NCI-H526 treated with DMSO at 0.1 percent for 48 hours (cell line): ENCODE measurements around the gene HECTD3.
"Not testable (repeated sequence)": the region's sequence is repeated elsewhere in the genome, so short reads cannot be mapped to it uniquely, and the experiment has no call there.

Experiments
- DNase-seq: peaks from one replicate; lab custom pipeline; 2025; lab: John Stamatoyannopoulos, UW

The HECTD3 gene

DNA sequence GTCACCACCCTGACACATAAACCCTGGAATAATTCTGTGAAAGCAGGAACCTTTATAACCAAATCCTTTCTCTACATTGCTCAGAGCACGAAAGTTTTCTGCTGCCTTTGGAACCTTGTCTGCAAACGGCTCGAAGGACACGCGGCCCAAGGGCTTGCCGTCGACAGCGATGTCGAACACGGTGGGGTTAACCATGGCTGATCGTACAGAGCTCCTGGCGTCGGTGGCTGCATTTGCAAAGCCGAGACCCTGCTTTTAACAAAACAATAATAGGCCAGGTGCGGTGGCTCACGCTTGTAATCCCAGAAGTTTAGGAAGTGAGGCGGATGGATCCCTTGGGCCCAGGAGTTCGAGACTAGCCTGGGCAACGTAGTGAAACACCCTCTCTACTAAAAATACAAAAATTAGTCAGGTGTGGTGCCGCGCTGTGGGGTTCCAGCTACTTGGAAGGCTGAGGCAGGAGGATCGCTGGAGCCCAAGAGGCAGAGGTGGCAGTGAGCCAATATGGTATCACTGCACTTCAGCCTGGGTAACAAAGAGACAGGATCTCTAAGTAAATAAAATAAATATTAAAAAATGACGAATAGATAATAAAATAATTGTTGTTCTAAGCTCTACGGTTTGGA lies 22.5 kb downstream of the HECTD3 start:
- DNase-seq, result no peak

DNA sequence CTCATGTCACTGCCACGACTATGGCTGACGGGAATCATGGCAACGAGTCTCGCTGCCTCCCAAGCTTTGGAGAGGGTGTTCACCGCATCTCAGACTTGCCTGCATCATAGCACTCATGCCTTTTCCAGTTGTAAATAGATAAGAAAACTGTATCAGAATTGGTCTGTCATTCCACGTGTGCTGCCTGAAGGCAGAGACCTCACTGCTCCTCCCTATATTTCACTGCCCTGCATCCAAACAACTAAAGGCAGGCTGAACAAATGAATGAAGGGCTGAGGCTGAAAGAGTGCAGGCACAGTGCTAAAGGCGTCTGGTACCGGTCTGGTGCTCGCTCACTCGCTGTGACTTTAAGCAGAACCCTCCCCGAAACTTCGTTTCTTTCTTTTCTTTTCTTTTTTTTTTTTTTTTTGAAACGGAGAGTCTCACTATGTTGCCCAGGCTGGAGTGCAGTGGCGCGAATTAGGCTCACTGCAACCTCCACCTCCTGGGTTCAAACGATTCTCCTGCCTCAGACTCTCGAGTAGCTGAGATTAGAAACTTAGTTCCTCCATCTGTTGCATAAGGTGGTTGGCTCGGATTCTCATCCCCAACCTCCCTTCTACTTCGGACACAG lies 25.3 kb downstream of the HECTD3 start:
- no peak for DNase-seq

- DNase-seq, result not testable (repeated sequence)
Measured at GRCh38 chr1:44977372-44977771, 33.8 kb downstream of the HECTD3 start.

- no peak for DNase-seq
Measured at GRCh38 chr1:44976252-44976651, 34.9 kb downstream of the HECTD3 start.

DNA sequence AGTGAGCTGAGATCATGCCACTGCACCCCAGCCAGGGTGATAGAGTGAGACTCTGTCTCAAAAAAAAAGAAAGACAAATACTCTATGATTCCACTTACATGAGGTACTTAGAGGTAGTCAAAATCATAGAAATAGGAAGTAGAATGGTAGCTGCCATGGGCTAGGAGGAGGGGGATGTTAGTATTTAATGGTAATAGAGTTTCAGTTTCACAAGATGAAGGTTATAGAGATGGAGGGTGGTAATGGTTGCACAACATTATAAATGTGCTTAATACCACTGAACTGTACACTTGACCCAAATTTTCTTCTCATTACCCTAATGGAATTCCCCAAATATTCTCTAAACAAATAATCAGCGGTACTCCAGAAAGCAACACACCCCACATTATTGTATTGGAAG lies 37.5 kb downstream of the HECTD3 start:
- no peak for DNase-seq

GRCh38 chr1:44970317-44970716 lies 40.8 kb downstream of the HECTD3 start:
- no peak for DNase-seq

DNA sequence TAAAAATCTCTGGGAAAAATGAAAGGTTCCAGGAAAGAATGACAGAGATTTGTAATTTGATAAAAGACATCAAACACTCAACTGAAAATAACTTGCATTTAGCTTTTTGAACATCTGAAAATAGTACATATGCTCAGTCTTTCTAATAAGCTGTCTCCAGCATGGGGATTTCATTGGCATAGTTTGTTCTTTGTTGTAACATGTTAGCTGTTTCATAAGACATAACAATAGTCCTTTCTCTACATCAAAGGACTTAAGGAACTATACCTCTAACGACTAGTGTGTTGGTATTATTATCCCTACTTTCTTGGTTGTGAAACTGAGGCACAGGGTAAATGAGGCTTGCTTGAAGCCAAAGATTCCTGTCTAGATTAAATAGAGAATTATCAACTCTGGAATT lies 46.7 kb downstream of the HECTD3 start:
- DNase-seq, result no peak

- no peak for DNase-seq
Measured at GRCh38 chr1:44962729-44963128, 48.4 kb downstream of the HECTD3 start.

DNA sequence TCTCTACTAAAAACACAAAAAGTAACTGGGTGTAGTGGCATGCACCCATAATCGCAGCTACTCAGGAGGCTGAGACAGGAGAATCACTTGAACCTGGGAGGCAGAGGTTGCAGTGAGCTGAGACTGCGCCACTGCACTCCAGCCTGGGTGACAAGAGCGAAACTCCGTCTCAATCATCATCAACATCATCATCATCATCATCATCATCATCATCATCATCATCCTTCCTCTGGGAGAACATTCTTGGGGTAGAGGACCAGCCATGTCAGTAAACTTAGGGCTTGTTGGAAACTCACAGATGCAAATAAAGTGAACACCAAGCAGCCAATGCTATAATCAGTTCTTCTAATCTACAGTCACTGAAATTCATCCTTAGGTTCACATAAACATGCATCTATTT lies 49.1 kb downstream of the HECTD3 start:
- not testable (repeated sequence) for DNase-seq

DNA sequence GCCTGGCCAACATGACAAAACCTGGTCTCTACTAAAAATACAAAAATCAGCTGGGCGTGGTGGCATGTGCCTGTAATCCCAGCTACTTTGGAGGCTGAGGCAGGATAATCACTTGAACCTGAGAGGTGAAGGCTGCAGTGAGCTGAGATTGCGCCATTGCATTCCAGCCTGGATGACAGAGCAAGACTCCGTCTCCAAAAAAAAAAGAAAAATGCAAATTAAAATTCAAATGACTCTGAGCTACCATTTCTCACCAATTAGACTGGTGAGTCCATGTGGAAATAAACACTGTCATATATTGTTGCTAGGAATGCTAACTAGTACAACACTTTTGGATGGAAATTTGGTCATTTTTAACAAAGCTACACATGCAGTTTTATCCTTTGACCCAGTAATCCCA lies 53.6 kb downstream of the HECTD3 start:
- not testable (repeated sequence) for DNase-seq

DNA sequence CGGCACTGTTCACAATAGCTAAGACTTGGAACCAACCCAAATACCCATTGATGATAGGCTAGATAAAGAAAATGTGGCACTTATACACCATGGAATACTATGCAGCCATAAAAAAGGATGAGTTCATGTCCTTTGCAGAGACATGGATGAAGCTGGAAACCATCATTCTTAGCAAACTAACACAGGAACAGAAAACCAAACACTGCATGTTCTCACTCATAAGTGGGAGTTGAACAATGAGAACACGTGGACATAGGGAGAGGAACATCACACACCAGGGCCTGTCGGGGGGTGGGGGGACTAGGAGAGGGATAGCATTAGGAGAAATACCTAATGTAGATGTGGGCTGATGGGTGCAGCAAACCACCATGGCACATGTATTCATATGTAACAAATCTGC lies 55.0 kb downstream of the HECTD3 start:
- DNase-seq, result not testable (repeated sequence)
